ENCODE measurements around the gene UBE2V1.

The UBE2V1 gene

GRCh38 chr20:50149481-50150254 is 36.7 kb upstream of the UBE2V1 start:
- DNase-seq (ENCODE audit: low read depth) = no peak
- TF ChIP-seq CTCF (conservative IDR thresholded peaks at IDR 0.05; ENCODE audit: low read depth, low read length) = no peak
- no peak overlapping the region for H3K4me3 ChIP-seq (ENCODE audit: low read depth, low read length)

GRCh38 chr20:50146732-50147662 is 34.0 kb upstream of the UBE2V1 start:
- H3K4me3 ChIP-seq (ENCODE audit: low read depth, low read length) = no peak overlapping the region
- DNase-seq (ENCODE audit: low read depth) = no peak
- no peak for TF ChIP-seq CTCF (conservative IDR thresholded peaks at IDR 0.05; ENCODE audit: low read depth, low read length)

GRCh38 chr20:50146214-50146613 is 33.3 kb upstream of the UBE2V1 start:
- no peak for DNase-seq (ENCODE audit: low read depth)
- H3K4me3 ChIP-seq (ENCODE audit: low read depth, low read length) = no peak overlapping the region
- TF ChIP-seq CTCF (conservative IDR thresholded peaks at IDR 0.05; ENCODE audit: low read depth, low read length) = no peak

GRCh38 chr20:50145566-50145965 is 32.6 kb upstream of the UBE2V1 start:
- no peak for TF ChIP-seq CTCF (conservative IDR thresholded peaks at IDR 0.05; ENCODE audit: low read depth, low read length)
- DNase-seq (ENCODE audit: low read depth) = no peak
- no peak overlapping the region for H3K4me3 ChIP-seq (ENCODE audit: low read depth, low read length)

GRCh38 chr20:50144362-50144761 is 31.4 kb upstream of the UBE2V1 start:
- TF ChIP-seq CTCF (conservative IDR thresholded peaks at IDR 0.05; ENCODE audit: low read depth, low read length) = no peak
- peak; percentile 98 for DNase-seq (ENCODE audit: low read depth)
- no peak overlapping the region for H3K4me3 ChIP-seq (ENCODE audit: low read depth, low read length)

GRCh38 chr20:50142812-50143211 is 29.9 kb upstream of the UBE2V1 start:
- H3K4me3 ChIP-seq (ENCODE audit: low read depth, low read length) = no peak overlapping the region
- DNase-seq (ENCODE audit: low read depth) = no peak
- no peak for TF ChIP-seq CTCF (conservative IDR thresholded peaks at IDR 0.05; ENCODE audit: low read depth, low read length)

Data from choroid plexus epithelial cell (primary cell).